Sigmoid colon (tissue), 4 donors: ENCODE results near the gene SMIM24.

Experiments
- EP300 ChIP-seq, 4 donors: sonication (generic); formaldehyde crosslinking; IDR thresholded peaks; one replicate each; pipeline ENCODE4 v1.6.1; 2017; ENCODE audit warnings: antibody characterized with exemption in 4 of 4
- TF ChIP-seq, protein P1 (sequence below), 4 experiments: fragments of 450-650 bp in 3 of 4; fragments of 200-600 bp in 1 of 4; IDR thresholded peaks; one replicate each; pipeline ENCODE4 v1.5.1; 2016 to 2019; ENCODE audit warnings: antibody characterized with exemption in 4 of 4, mild to moderate bottlenecking in 3 of 4, moderate library complexity in 2 of 4

DNA sequence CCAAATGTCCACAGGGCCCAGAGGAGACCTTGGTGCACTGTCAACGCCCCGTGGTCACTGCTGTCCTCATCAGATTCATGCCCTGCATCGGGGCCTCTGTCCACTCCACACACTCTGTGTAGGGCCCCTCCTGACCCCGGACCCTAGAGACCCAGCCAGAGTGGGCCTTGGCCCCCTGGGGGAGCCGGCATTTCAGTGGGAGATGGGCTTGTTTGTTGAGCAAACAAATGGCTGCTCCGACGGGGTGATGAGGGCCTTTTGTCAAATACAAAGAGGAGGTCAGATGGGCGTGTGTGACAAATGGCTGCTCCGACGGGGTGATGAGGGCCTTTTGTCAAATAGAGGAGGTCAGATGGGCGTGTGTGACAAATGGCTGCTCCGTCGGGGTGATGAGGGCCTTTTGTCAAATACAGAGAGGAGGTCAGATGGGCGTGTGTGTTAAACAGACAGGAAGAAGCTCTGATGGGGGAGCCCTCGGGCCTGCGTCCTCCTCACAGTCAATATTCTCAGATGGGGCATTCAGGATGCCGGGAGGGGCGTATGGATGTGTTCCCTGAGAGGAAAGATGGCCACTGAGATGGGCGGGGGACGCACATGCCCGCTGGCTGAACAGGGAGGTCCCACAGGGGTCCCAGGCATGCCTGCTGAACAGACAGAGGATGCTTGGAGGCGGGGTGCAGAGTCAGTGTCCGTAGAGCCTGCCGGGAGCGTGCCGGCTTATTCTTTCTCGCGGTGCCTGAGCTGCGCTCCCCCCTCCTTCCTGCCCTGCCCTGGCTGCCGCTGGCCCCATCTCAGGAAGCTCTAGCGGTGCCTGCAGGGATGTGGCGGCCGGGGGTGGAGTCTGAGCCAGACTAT, 36.3 kb downstream of the SMIM24 start:
- no peak for TF ChIP-seq EP300 (IDR thresholded peaks at IDR 0.05)
- TF ChIP-seq, protein P1, sequence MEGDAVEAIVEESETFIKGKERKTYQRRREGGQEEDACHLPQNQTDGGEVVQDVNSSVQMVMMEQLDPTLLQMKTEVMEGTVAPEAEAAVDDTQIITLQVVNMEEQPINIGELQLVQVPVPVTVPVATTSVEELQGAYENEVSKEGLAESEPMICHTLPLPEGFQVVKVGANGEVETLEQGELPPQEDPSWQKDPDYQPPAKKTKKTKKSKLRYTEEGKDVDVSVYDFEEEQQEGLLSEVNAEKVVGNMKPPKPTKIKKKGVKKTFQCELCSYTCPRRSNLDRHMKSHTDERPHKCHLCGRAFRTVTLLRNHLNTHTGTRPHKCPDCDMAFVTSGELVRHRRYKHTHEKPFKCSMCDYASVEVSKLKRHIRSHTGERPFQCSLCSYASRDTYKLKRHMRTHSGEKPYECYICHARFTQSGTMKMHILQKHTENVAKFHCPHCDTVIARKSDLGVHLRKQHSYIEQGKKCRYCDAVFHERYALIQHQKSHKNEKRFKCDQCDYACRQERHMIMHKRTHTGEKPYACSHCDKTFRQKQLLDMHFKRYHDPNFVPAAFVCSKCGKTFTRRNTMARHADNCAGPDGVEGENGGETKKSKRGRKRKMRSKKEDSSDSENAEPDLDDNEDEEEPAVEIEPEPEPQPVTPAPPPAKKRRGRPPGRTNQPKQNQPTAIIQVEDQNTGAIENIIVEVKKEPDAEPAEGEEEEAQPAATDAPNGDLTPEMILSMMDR (IDR thresholded peaks at IDR 0.05): no peak
